HEK293T (cell line): ENCODE data around the gene VANGL1.

Source experiments
- BHLHE40 ChIP-seq: fragments of 450-650 bp; IDR thresholded peaks from 2 replicates; pipeline ENCODE4 v1.6.1; 2016; ENCODE audit warnings: mild to moderate bottlenecking, moderate library complexity, borderline replicate concordance
- CTBP1 ChIP-seq: fragments of 450-650 bp; IDR thresholded peaks from 2 replicates; pipeline ENCODE4 v1.6.1; 2016; ENCODE audit warnings: borderline replicate concordance
- FOXA1 ChIP-seq: fragments of 450-650 bp; IDR thresholded peaks from 2 replicates; pipeline ENCODE4 v1.6.1; 2016; ENCODE audit warnings: mild to moderate bottlenecking
- FOXK2 ChIP-seq: fragments of 450-650 bp; IDR thresholded peaks from 2 replicates; pipeline ENCODE4 v1.6.1; 2016; ENCODE audit warnings: mild to moderate bottlenecking
- HDGF ChIP-seq: fragments of 450-650 bp; IDR thresholded peaks from 2 replicates; pipeline ENCODE4 v1.6.1; 2017; ENCODE audit warnings: antibody characterized with exemption, borderline replicate concordance
- SP1 ChIP-seq: fragments of 450-650 bp; IDR thresholded peaks from 2 replicates; pipeline ENCODE4 v1.6.1; 2017
- SUZ12 ChIP-seq: fragments of 450-650 bp; IDR thresholded peaks from 2 replicates; pipeline ENCODE4 v1.6.1; 2016; ENCODE audit warnings: mild to moderate bottlenecking
- ZNF384 ChIP-seq: fragments of 450-650 bp; IDR thresholded peaks from 2 replicates; pipeline ENCODE4 v1.6.1; 2016

DNA sequence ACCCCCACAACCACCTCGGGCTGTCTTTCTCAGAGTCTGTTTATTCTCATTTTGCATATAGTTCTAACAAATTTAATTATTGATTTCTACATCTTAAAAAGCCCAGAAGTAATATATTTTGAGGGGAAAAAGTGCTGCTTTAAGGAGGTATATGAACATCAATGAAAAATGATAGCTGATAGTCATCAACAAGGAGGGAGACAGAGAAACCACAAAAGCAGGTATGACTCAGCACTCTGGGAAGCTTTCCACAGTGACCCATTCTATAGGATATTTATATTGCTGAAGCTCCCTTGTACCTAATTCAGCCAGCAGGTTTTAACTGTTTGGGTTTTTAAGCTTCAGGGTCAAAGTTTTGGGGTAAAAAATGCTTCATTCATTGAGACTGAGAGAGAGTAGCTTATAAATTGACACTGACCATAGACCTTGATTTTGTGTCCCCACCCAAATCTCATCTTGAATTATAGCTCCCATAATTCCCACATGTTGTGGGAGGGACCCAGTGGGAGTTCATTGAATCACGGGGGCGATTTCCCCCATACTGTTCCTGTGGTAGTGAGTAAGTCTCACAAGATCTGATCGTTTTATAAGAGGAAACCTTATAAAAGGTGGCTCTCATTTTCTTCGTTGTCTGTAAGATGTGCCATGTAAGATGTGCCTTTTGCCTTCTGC, 27.4 kb downstream of the VANGL1 start:
- TF ChIP-seq SUZ12 (no peak), FOXA1 (no peak), HDGF (no peak), ZNF384 (no peak), SP1 (no peak), BHLHE40 (no peak), CTBP1 (no peak), FOXK2 (no peak)
